Activated T-helper 17 cell treated with anti-CD3 and anti-CD28 coated beads, Interleukin-2, amount 50 U/mL, for 72 hours (primary cell): Measurements from ENCODE around the gene MRPL14. TPM values are rescaled to one million over a fixed set of nuclear protein-coding genes. Genes with fewer than 3 reads are reported as not detected.
A peak's percentile ranks its signal among the peaks of the same experiment; 100 is the strongest.

Source experiments
- ATAC-seq: fragments of 150-1000 bp; cut with Tn5 transposase; replicated peaks from 2 replicates; pipeline ENCODE4 v1.10.0; 2021; ENCODE audit warnings: mild to moderate bottlenecking, moderate library complexity
- H3K27ac Mint-ChIP-seq: one replicate; pipeline ENCODE4 v1.8.0; 2022; ENCODE audit warnings: mixed read lengths
- H3K27me3 Mint-ChIP-seq: one replicate; pipeline ENCODE4 v1.8.0; 2022; ENCODE audit warnings: mixed read lengths
- H3K36me3 Mint-ChIP-seq: one replicate; pipeline ENCODE4 v1.8.0; 2022; ENCODE audit warnings: low read depth, mild to moderate bottlenecking, mixed read lengths
- H3K4me1 Mint-ChIP-seq: one replicate; pipeline ENCODE4 v1.8.0; 2022; ENCODE audit warnings: mixed read lengths
- H3K4me3 Mint-ChIP-seq: one replicate; pipeline ENCODE4 v1.8.0; 2022; ENCODE audit warnings: mild to moderate bottlenecking, mixed read lengths
- H3K9me3 Mint-ChIP-seq: one replicate; pipeline ENCODE4 v1.8.0; 2022; ENCODE audit warnings: mixed read lengths
- total RNA-seq, 2 donors: library from RNA; stranded (reverse); gene quantifications; one replicate each; pipeline ENCODE4 v1.2.3, GENCODE V29; 2022

MRPL14 gene
- total RNA-seq, 2 donors from 2014 or later = 29.3 to 54.0 TPM

DNA sequence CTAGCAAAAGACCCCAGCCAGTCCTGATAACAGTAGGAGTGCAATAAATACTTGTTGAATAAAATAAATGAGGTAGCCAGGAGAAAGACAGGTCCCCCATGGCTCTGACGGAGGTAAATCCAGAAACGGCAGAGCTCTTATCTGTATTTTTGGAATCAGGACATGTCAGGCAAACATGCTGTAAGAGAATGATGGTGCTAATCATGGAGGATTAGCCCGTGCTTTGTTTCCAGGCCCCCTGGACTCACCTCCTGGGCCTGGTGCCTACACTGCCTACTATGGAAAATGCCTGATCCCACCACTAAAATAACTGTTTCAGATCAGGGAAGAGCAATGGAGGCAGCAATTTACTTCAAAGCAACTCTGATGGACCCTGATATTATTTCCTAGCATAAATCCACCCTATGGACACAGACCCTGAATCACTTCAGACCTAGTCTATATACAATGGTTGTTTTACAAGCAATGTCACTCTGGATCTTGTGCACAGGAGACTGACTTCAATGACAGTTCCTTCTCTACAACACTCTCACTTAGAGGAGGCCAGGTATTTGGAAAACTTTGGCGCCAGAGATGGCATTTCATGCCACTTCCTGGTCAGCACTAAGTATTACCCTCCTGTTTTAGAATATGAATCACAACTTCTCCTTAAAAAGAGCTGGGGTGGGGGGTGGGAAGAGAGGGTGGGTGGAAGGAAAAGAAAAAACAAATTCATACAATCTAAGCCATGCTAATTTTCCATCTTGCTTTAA is 6.4 kb downstream of the MRPL14 start:
- peaks cover 46% of the 10 kb centered on the region for H3K36me3 Mint-ChIP-seq
- no peak overlapping the region for H3K4me3 Mint-ChIP-seq
- H3K27ac Mint-ChIP-seq = no peak overlapping the region
- no peaks in the 10 kb centered on the region for H3K27me3 Mint-ChIP-seq
- H3K4me1 Mint-ChIP-seq = peaks cover 65% of the 10 kb centered on the region
- ATAC-seq = no peak
- H3K9me3 Mint-ChIP-seq = no peaks in the 10 kb centered on the region

DNA sequence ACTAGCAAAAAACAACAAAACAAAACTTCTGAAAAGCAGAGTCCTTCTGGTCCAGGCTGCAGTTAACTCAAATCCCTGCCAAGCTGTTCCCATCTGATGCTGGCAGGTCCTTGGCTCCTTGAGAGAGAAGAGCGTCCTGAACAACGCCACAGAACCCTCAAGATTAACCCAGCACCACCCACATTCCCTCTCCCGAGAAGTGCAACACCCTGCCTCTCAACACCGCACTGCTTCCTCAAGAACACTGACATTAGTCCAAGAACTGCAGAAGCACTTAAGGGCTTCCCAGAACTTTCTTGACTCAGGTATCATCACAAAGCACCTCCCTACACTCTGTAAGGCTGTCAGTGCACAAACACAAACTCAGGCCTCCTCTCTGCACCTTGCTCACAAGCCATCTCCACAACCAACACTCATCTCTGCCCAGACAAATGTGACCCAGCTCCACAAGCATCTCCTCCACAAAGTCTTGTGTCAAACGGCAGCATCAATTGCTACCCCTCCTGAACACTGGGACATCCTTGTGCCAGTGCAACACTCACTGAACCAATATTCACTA is 7.5 kb downstream of the MRPL14 start:
- H3K27me3 Mint-ChIP-seq = no peaks in the 10 kb centered on the region

DNA sequence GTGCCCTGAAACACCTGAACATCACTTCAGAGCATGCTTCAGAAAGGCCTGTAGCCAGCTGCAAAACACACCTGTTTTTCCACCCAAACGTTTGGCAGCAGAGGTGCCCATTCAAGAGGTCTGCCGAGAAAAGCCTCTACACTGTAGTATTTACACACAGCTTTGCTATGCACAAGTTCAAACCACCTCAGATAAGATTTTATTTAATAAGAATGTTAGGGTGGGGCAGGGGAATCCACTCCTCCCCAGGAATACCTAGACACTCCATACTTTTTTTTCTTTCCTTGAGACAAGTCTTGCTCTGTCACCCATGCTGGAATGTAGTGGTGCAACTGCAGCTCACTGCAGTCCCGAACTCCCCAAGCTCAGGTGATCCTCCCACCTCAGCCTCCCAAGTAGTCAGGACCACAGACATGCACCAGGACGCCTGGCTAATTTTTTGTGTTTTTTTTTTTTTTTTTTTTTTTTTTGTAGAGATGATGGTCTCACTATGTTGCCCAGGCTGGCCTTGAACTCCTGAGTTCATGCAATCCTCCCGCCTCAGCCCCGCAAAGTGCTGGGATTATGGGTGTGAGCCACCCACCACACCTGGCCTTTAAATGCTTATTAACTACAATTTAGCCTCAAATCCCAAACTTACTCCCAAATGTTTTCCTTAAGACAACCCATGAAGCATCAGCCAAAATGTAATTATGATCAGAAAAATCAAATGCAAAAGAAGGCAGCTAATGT is 9.7 kb downstream of the MRPL14 start:
- Mint-ChIP-seq H3K4me1 (peaks cover 43% of the 10 kb centered on the region), H3K27me3 (no peaks in the 10 kb centered on the region), H3K4me3 (no peak overlapping the region), H3K9me3 (no peaks in the 10 kb centered on the region), H3K27ac (no peak overlapping the region), H3K36me3 (peaks cover 59% of the 10 kb centered on the region)
- no peak for ATAC-seq

More for the DNA sequence above, 7.5 kb downstream of the MRPL14 start:
- Mint-ChIP-seq H3K4me1 (peaks cover 65% of the 10 kb centered on the region), H3K27ac (peak overlapping the region; percentile 3), H3K4me3 (peak overlapping the region; percentile 2), H3K9me3 (no peaks in the 10 kb centered on the region), H3K36me3 (peaks cover 48% of the 10 kb centered on the region)
- no peak for ATAC-seq

GRCh38 chr6:44116641-44117382 is 10.4 kb downstream of the MRPL14 start:
- Mint-ChIP-seq H3K36me3 (peaks cover 66% of the 10 kb centered on the region), H3K4me3 (peak overlapping the region; percentile 25), H3K4me1 (peaks cover 40% of the 10 kb centered on the region), H3K9me3 (no peaks in the 10 kb centered on the region), H3K27ac (peak overlapping the region; percentile 34), H3K27me3 (no peaks in the 10 kb centered on the region)
- peak; percentile 71 for ATAC-seq

GRCh38 chr6:44115866-44116265 is 11.4 kb downstream of the MRPL14 start:
- Mint-ChIP-seq H3K4me3 (no peak overlapping the region), H3K36me3 (peaks cover 76% of the 10 kb centered on the region), H3K9me3 (no peaks in the 10 kb centered on the region), H3K27me3 (no peaks in the 10 kb centered on the region), H3K27ac (peak overlapping the region; percentile 31), H3K4me1 (peaks cover 44% of the 10 kb centered on the region)
- no peak for ATAC-seq

DNA sequence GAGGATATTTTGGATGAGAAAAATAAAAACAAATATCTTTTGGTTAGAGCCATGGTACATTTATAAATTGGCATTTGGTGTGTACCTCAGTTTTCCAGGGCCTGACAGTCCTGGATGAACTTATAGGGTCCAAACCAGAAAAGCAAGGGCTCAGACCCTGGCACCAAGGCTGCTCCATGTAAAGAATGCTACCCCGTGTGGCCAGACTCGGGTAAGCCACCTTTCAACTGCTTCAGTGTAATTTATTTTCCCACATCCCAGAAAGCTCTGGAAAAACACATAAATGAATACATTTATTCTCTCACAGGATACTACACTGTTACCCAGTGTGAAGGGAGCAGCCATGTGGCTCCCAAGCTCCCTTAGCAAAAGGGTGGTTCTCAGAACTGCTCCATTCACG is 13.8 kb downstream of the MRPL14 start:
- no peaks in the 10 kb centered on the region for H3K27me3 Mint-ChIP-seq
- no peaks in the 10 kb centered on the region for H3K9me3 Mint-ChIP-seq
- ATAC-seq = no peak
- peaks cover 90% of the 10 kb centered on the region for H3K36me3 Mint-ChIP-seq
- no peak overlapping the region for H3K4me3 Mint-ChIP-seq
- H3K27ac Mint-ChIP-seq = no peak overlapping the region
- H3K4me1 Mint-ChIP-seq = peaks cover 36% of the 10 kb centered on the region

DNA sequence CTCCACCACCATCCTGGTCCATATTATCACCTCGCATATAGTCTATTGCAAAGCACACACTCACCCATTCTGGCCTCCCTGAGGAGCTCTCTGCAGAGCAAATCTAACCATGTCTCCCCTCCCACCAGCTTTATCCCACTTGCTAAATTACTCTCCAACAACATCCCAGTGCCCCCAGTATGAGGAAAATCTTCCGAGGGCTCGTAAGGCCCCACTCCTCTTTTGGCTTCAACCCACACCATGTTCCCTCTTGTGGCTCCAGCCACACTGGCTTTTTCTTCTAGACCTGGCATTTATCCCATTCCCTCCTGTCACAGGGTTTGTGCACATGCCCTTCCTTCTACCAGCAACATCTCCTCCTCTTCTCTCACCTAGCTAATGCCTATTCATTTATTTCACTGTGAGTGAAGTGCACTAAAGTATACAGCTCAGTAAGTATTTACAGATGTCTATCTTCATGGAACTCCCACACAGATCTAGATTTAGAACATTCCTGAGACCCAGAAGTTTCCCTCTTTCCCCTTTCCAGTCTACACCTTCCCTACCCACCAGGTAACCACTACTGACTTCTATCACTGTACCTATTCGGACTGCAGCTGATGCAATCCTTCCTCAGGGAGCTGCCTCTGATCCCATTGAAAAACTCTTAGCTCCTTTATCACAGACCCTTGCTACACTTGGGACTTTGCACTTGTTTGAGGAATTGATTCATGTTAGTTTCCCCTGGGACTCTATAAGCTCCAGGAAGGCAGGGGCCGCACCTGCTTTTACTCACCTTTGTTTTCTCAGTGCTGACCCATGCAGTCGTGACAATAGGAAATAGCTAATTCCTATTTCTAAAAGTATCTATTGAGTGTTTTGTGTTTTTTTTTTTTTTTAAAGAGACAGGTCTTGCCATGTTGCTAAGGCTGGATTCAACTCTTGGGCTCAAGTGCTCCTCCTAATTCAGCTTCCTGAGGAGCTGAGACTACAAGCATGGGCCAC is 15.5 kb downstream of the MRPL14 start:
- Mint-ChIP-seq H3K36me3 (peaks cover 94% of the 10 kb centered on the region), H3K4me1 (peaks cover 25% of the 10 kb centered on the region), H3K27ac (peak overlapping the region; percentile 32), H3K9me3 (no peaks in the 10 kb centered on the region), H3K27me3 (no peaks in the 10 kb centered on the region), H3K4me3 (no peak overlapping the region)
- ATAC-seq = no peak

- Mint-ChIP-seq H3K4me3 (no peak overlapping the region), H3K36me3 (peaks cover 94% of the 10 kb centered on the region), H3K27ac (peak overlapping the region; percentile 32), H3K27me3 (no peaks in the 10 kb centered on the region), H3K9me3 (no peaks in the 10 kb centered on the region), H3K4me1 (peaks cover 18% of the 10 kb centered on the region)
- ATAC-seq = no peak
Observed at GRCh38 chr6:44110966-44111365, 16.3 kb downstream of the MRPL14 start.

- Mint-ChIP-seq H3K27ac (peak overlapping the region; percentile 32), H3K9me3 (no peaks in the 10 kb centered on the region), H3K4me3 (no peak overlapping the region), H3K36me3 (peaks cover 94% of the 10 kb centered on the region), H3K27me3 (no peaks in the 10 kb centered on the region), H3K4me1 (peaks cover 13% of the 10 kb centered on the region)
- no peak for ATAC-seq
Observed at GRCh38 chr6:44110005-44110676, 17.1 kb downstream of the MRPL14 start.

DNA sequence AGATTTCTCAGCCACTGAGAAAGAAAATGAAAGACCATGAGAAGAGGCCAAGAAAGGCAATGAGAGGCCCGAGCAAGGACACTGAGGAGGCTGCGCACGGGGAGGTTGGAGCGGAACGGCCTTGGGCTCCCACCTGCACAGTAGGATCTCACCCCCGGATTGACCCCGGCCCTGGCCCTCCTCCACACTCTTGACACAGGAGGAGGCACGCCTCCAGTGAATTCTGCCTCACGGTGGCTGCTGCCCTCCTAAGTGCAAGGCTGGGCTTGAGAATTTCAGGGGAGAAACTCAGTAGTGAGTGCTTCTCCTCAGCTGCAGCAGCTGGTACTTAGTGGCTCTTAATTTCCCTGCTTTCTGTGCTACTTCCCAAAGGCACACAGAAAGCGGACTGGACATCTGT is 18.0 kb downstream of the MRPL14 start:
- H3K4me1 Mint-ChIP-seq = peaks cover 12% of the 10 kb centered on the region
- peaks cover 94% of the 10 kb centered on the region for H3K36me3 Mint-ChIP-seq
- no peaks in the 10 kb centered on the region for H3K9me3 Mint-ChIP-seq
- peak overlapping the region; percentile 32 for H3K27ac Mint-ChIP-seq
- H3K4me3 Mint-ChIP-seq = no peak overlapping the region
- H3K27me3 Mint-ChIP-seq = no peaks in the 10 kb centered on the region
- no peak for ATAC-seq

DNA sequence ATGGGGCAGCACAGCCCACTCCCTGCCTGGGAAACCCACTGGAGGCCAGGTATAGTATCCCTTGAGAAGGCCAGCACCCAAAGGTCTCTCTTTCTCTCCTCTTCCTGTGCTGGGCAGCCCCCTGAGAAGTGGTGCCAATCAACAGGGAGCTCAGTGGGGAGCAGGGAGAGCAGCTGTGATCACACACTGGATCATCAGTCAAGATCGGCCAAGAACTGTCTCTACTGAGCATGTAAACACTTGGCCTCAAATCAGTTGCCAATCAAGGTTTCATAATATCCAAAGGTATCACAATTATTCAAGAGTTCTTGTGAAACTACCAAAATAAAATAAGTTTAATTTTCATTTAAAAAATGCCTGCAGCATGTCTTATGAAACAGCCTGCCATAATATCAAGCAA is 18.8 kb downstream of the MRPL14 start:
- no peaks in the 10 kb centered on the region for H3K9me3 Mint-ChIP-seq
- H3K36me3 Mint-ChIP-seq = peaks cover 94% of the 10 kb centered on the region
- ATAC-seq = no peak
- H3K4me3 Mint-ChIP-seq = no peak overlapping the region
- no peak overlapping the region for H3K27ac Mint-ChIP-seq
- H3K4me1 Mint-ChIP-seq = peaks cover 12% of the 10 kb centered on the region
- H3K27me3 Mint-ChIP-seq = no peaks in the 10 kb centered on the region

GRCh38 chr6:44107017-44107416 is 20.2 kb downstream of the MRPL14 start:
- ATAC-seq = no peak
- Mint-ChIP-seq H3K27me3 (no peaks in the 10 kb centered on the region), H3K36me3 (peaks cover 87% of the 10 kb centered on the region), H3K27ac (peak overlapping the region; percentile 56), H3K4me3 (no peak overlapping the region), H3K4me1 (peaks cover 16% of the 10 kb centered on the region), H3K9me3 (no peaks in the 10 kb centered on the region)
